ENCODE data around the gene ABCC8. TPM values are rescaled to one million over a fixed set of nuclear protein-coding genes. Genes with fewer than 3 reads are reported as not detected.
A peak's percentile ranks its signal among the peaks of the same experiment; 100 is the strongest.

ABCC8 gene
- polyA plus RNA-seq, 1 donor from 2014 or later, result not detected

- H3K27ac Mint-ChIP-seq, result peak overlapping the region in 1 of 3 donors; percentile 31
- no peaks in the 10 kb centered on the region for H3K36me3 Mint-ChIP-seq
- peaks cover 0 to 4% (median 3%) of the 10 kb centered on the region in 3 donors for H3K9me3 Mint-ChIP-seq
- H3K4me3 Mint-ChIP-seq, result peak overlapping the region in 1 of 4 donors; percentile 28
- peaks cover 11 to 19% (median 14%) of the 10 kb centered on the region in 3 donors for H3K4me1 Mint-ChIP-seq
- no peaks in the 10 kb centered on the region for H3K27me3 Mint-ChIP-seq
Measured at GRCh38 chr11:17401841-17402240, 74.8 kb downstream of the ABCC8 start.

- Mint-ChIP-seq H3K27ac (peak overlapping the region in 2 of 3 donors; percentile 47 to 67), H3K9me3 (peaks cover 0 to 4% (median 3%) of the 10 kb centered on the region in 3 donors), H3K4me3 (peak overlapping the region in 2 of 4 donors; percentile 58 to 63), H3K4me1 (peaks cover 11 to 19% (median 14%) of the 10 kb centered on the region in 3 donors), H3K27me3 (no peaks in the 10 kb centered on the region), H3K36me3 (no peaks in the 10 kb centered on the region)
Measured at GRCh38 chr11:17401316-17401715, 75.3 kb downstream of the ABCC8 start.

GRCh38 chr11:17400048-17400775 is 76.4 kb downstream of the ABCC8 start:
- Mint-ChIP-seq H3K27ac (peak overlapping the region; percentile 47 to 68 (median 67)), H3K4me3 (peak overlapping the region; percentile 1 to 79 (median 60))

GRCh38 chr11:17399236-17399635 is 77.4 kb downstream of the ABCC8 start:
- Mint-ChIP-seq H3K4me1 (peaks cover 10 to 14% (median 13%) of the 10 kb centered on the region in 3 donors), H3K36me3 (no peaks in the 10 kb centered on the region), H3K4me3 (no peak overlapping the region), H3K9me3 (peaks cover 0 to 4% (median 3%) of the 10 kb centered on the region in 3 donors), H3K27ac (peak overlapping the region in 1 of 3 donors; percentile 13), H3K27me3 (no peaks in the 10 kb centered on the region)

More at GRCh38 chr11:17400048-17400775, 76.4 kb downstream of the ABCC8 start:
- Mint-ChIP-seq H3K27me3 (no peaks in the 10 kb centered on the region), H3K9me3 (peaks cover 0 to 4% (median 3%) of the 10 kb centered on the region in 3 donors), H3K4me1 (peaks cover 10 to 14% (median 13%) of the 10 kb centered on the region in 3 donors), H3K36me3 (no peaks in the 10 kb centered on the region)

GRCh38 chr11:17397311-17398002 is 79.2 kb downstream of the ABCC8 start:
- H3K27ac Mint-ChIP-seq, result no peak overlapping the region
- H3K4me1 Mint-ChIP-seq, result peaks cover 10 to 14% (median 13%) of the 10 kb centered on the region in 3 donors
- no peaks in the 10 kb centered on the region for H3K36me3 Mint-ChIP-seq
- H3K4me3 Mint-ChIP-seq, result no peak overlapping the region
- H3K9me3 Mint-ChIP-seq, result peaks cover 0 to 4% (median 3%) of the 10 kb centered on the region in 3 donors
- no peaks in the 10 kb centered on the region for H3K27me3 Mint-ChIP-seq

GRCh38 chr11:17396598-17397310 is 79.9 kb downstream of the ABCC8 start:
- Mint-ChIP-seq H3K36me3 (no peaks in the 10 kb centered on the region), H3K9me3 (peaks cover 0 to 4% (median 3%) of the 10 kb centered on the region in 3 donors), H3K4me1 (peaks cover 10 to 15% (median 15%) of the 10 kb centered on the region in 3 donors), H3K4me3 (peak overlapping the region in 1 of 4 donors; percentile 26), H3K27ac (no peak overlapping the region), H3K27me3 (no peaks in the 10 kb centered on the region)

- Mint-ChIP-seq H3K27ac (no peak overlapping the region), H3K4me3 (no peak overlapping the region), H3K36me3 (no peaks in the 10 kb centered on the region), H3K9me3 (peaks cover 0 to 4% (median 3%) of the 10 kb centered on the region in 3 donors), H3K27me3 (no peaks in the 10 kb centered on the region), H3K4me1 (peaks cover 14 to 22% (median 19%) of the 10 kb centered on the region in 3 donors)
Measured at GRCh38 chr11:17395978-17396377, 80.7 kb downstream of the ABCC8 start.

- Mint-ChIP-seq H3K36me3 (no peaks in the 10 kb centered on the region), H3K9me3 (peaks cover 0 to 4% (median 3%) of the 10 kb centered on the region in 3 donors), H3K27ac (peak overlapping the region in 1 of 3 donors; percentile 86), H3K4me3 (no peak overlapping the region), H3K4me1 (peaks cover 11 to 18% (median 15%) of the 10 kb centered on the region in 3 donors), H3K27me3 (no peaks in the 10 kb centered on the region)
Measured at GRCh38 chr11:17395554-17395961, 81.1 kb downstream of the ABCC8 start.

GRCh38 chr11:17394743-17395390 is 81.8 kb downstream of the ABCC8 start:
- H3K27ac Mint-ChIP-seq, result peak overlapping the region in 1 of 3 donors; percentile 86
- H3K27me3 Mint-ChIP-seq, result no peaks in the 10 kb centered on the region
- peaks cover 0 to 4% (median 3%) of the 10 kb centered on the region in 3 donors for H3K9me3 Mint-ChIP-seq
- peaks cover 7 to 17% (median 14%) of the 10 kb centered on the region in 3 donors for H3K4me1 Mint-ChIP-seq
- no peaks in the 10 kb centered on the region for H3K36me3 Mint-ChIP-seq
- no peak overlapping the region for H3K4me3 Mint-ChIP-seq

- Mint-ChIP-seq H3K4me3 (no peak overlapping the region), H3K36me3 (no peaks in the 10 kb centered on the region), H3K9me3 (no peaks in the 10 kb centered on the region), H3K4me1 (peaks cover 9 to 16% (median 14%) of the 10 kb centered on the region in 3 donors), H3K27ac (peak overlapping the region in 1 of 3 donors; percentile 14), H3K27me3 (no peaks in the 10 kb centered on the region)
Measured at GRCh38 chr11:17393472-17393871, 83.2 kb downstream of the ABCC8 start.

- Mint-ChIP-seq H3K36me3 (no peaks in the 10 kb centered on the region), H3K4me3 (no peak overlapping the region), H3K4me1 (peaks cover 9 to 16% (median 14%) of the 10 kb centered on the region in 3 donors), H3K9me3 (no peaks in the 10 kb centered on the region), H3K27ac (no peak overlapping the region), H3K27me3 (no peaks in the 10 kb centered on the region)
Measured at GRCh38 chr11:17392872-17393271, 83.8 kb downstream of the ABCC8 start.

GRCh38 chr11:17391493-17392355 is 84.9 kb downstream of the ABCC8 start:
- no peaks in the 10 kb centered on the region for H3K9me3 Mint-ChIP-seq
- H3K36me3 Mint-ChIP-seq, result no peaks in the 10 kb centered on the region

GRCh38 chr11:17389957-17390649 is 86.5 kb downstream of the ABCC8 start:
- Mint-ChIP-seq H3K4me1 (peaks cover 9 to 16% (median 14%) of the 10 kb centered on the region in 3 donors), H3K9me3 (no peaks in the 10 kb centered on the region), H3K36me3 (no peaks in the 10 kb centered on the region), H3K27me3 (no peaks in the 10 kb centered on the region), H3K27ac (peak overlapping the region in 1 of 3 donors; percentile 84), H3K4me3 (peak overlapping the region; percentile 75 to 94 (median 88))

More at GRCh38 chr11:17391493-17392355, 84.9 kb downstream of the ABCC8 start:
- peak overlapping the region; percentile 47 to 75 (median 62) for H3K4me3 Mint-ChIP-seq
- no peaks in the 10 kb centered on the region for H3K27me3 Mint-ChIP-seq
- peaks cover 9 to 16% (median 14%) of the 10 kb centered on the region in 3 donors for H3K4me1 Mint-ChIP-seq
- H3K27ac Mint-ChIP-seq, result peak overlapping the region; percentile 33 to 63 (median 55)
